Mesenteric fat pad (tissue), 1 donor: Measurements from ENCODE around the gene SNTA1. TPM values are rescaled to one million over a fixed set of nuclear protein-coding genes. Genes with fewer than 3 reads are reported as not detected.
"Not testable (repeated sequence)": the region's sequence is repeated elsewhere in the genome, so short reads cannot be mapped to it uniquely, and the experiment has no call there.

Experiments
- DNase-seq: peaks from one replicate; pipeline ENCODE4 v3.0.0-alpha.2; 2020; ENCODE audit warnings: low spot score
- total RNA-seq: library from RNA; stranded (reverse); fragmentation: NEBNext Ultra II Directional; extraction: Animal tissue kit (Norgen Biotek cat#: 25700); gene quantifications from one replicate; pipeline ENCODE4 v1.2.1, GENCODE V29; 2021
- donor health status: DM: yes; HTN: yes; CAD: no.

Gene SNTA1
- total RNA-seq, 1 donor from 2014 or later = 22.1 TPM

GRCh38 chr20:33466303-33466646, 22.7 kb upstream of the SNTA1 start:
- DNase-seq = no peak

GRCh38 chr20:33465481-33466302, 22.1 kb upstream of the SNTA1 start:
- DNase-seq = no peak

GRCh38 chr20:33464759-33465158, 21.2 kb upstream of the SNTA1 start:
- DNase-seq = not testable (repeated sequence)

- no peak for DNase-seq
Observed at GRCh38 chr20:33463332-33464101, 20.0 kb upstream of the SNTA1 start.

- DNase-seq = no peak
Observed at GRCh38 chr20:33460711-33461110, 17.1 kb upstream of the SNTA1 start.

- no peak for DNase-seq
Observed at GRCh38 chr20:33459599-33459998, 16.0 kb upstream of the SNTA1 start.

GRCh38 chr20:33456916-33457642, 13.5 kb upstream of the SNTA1 start:
- DNase-seq = peak; percentile 93

- DNase-seq = no peak
Observed at GRCh38 chr20:33450867-33451266, 7.3 kb upstream of the SNTA1 start.

GRCh38 chr20:33445881-33446625, 2.5 kb upstream of the SNTA1 start:
- no peak for DNase-seq

GRCh38 chr20:33444797-33445560, 1.4 kb upstream of the SNTA1 start:
- DNase-seq = no peak

GRCh38 chr20:33443006-33443511, 504 bp downstream of the SNTA1 start:
- no peak for DNase-seq

- DNase-seq = no peak
Observed at GRCh38 chr20:33442136-33443005, 1.2 kb downstream of the SNTA1 start.

GRCh38 chr20:33441142-33441955, 2.2 kb downstream of the SNTA1 start:
- no peak for DNase-seq

- DNase-seq = not testable (repeated sequence)
Observed at GRCh38 chr20:33440562-33440961, 3.0 kb downstream of the SNTA1 start.

GRCh38 chr20:33438481-33438880, 5.1 kb downstream of the SNTA1 start:
- no peak for DNase-seq

GRCh38 chr20:33437141-33437911, 6.2 kb downstream of the SNTA1 start:
- DNase-seq = no peak

GRCh38 chr20:33434434-33434833, 9.1 kb downstream of the SNTA1 start:
- no peak for DNase-seq
